ENCODE data around the gene DOCK2.

- TF ChIP-seq CTCF (optimal IDR thresholded peaks at IDR 0.05 in 1 of 3, IDR thresholded peaks at IDR 0.05 in 1 of 3, conservative IDR thresholded peaks at IDR 0.05 in 1 of 3; ENCODE audit: extremely low read depth in 1 of 3, insufficient read depth in 2 of 3, low read length in 3 of 3), result no peak
- TF ChIP-seq EZH2 (IDR thresholded peaks at IDR 0.05; ENCODE audit: low read length), result no peak
These were observed 29.2 kb upstream of the DOCK2 start for GRCh38 chr5:169607882-169608281.

Data from keratinocyte (primary cell).